Heart right ventricle (tissue), 16 donors: ENCODE data around the gene SGCG. TPM values are rescaled to one million over a fixed set of nuclear protein-coding genes. Genes with fewer than 3 reads are reported as not detected.
"Not testable (repeated sequence)": the region's sequence is repeated elsewhere in the genome, so short reads cannot be mapped to it uniquely, and the experiment has no call there.

Experiments
- ATAC-seq, 8 donors: fragments of 200-7000 bp; cut with Tn5 transposase; one replicate each; pipeline ENCODE4 v1.9.1; 2020; ENCODE audit warnings: mild to moderate bottlenecking in 8 of 8, moderate library complexity in 8 of 8, moderate number of reproducible peaks in 1 of 8
- DNase-seq, 2 donors: peaks; one replicate each; pipeline ENCODE4 v3.0.0-alpha.2; 2020
- H3K27ac ChIP-seq, 10 donors: fragments of 200-600 bp; sonication (generic) in 2 of 10; one replicate each; pipeline versions ENCODE4 v1.5.0 to v1.8.0; 2020 to 2022; ENCODE audit warnings: mild to moderate bottlenecking in 3 of 10
- H3K27me3 ChIP-seq, 7 donors: fragments of 200-600 bp; one replicate each; pipeline ENCODE4 v1.8.0; 2021 to 2022; ENCODE audit warnings: mild to moderate bottlenecking in 2 of 7
- H3K36me3 ChIP-seq, 9 donors: fragments of 200-600 bp; sonication (generic) in 1 of 9; one replicate each; pipeline versions ENCODE4 v1.5.0 to v1.8.0; 2020 to 2022; ENCODE audit warnings: mild to moderate bottlenecking in 2 of 9
- H3K4me1 ChIP-seq, 9 donors: fragments of 200-600 bp; sonication (generic) in 1 of 9; one replicate each; pipeline versions ENCODE4 v1.5.0 to v1.8.0; 2020 to 2022; ENCODE audit warnings: mild to moderate bottlenecking in 4 of 9
- H3K4me3 ChIP-seq, 10 donors: fragments of 200-600 bp; sonication (generic) in 2 of 10; one replicate each; pipeline versions ENCODE4 v1.5.0 to v1.8.0; 2020 to 2022; ENCODE audit warnings: mild to moderate bottlenecking in 7 of 10, moderate library complexity in 2 of 10
- H3K9me3 ChIP-seq, 11 donors: fragments of 200-600 bp in 10 of 11; sonication (generic) in 2 of 11; one replicate each; pipeline versions ENCODE4 v1.5.0 to v1.8.0; 2013 to 2022; ENCODE audit warnings: mild to moderate bottlenecking in 2 of 11, control low read depth in 1 of 11, moderate library complexity in 1 of 11
- CTCF ChIP-seq, 9 donors: fragments of 200-600 bp; sonication (generic) in 2 of 9; IDR thresholded peaks; one replicate each; pipeline versions ENCODE4 v1.5.0 to v1.8.0; 2021 to 2022; ENCODE audit warnings: antibody characterized with exemption in 9 of 9, mild to moderate bottlenecking in 5 of 9, moderate library complexity in 1 of 9
- WGBS, 2 donors: extraction: QIAGEN DNeasy Blood & Tissue Kit; methylation state at CpG; one replicate each; pipeline ENCODE4 v1.1.7; 2013; ENCODE audit warnings: inconsistent platforms in 1 of 2; 5-methylcytosine and 5-hydroxymethylcytosine counted together
- intact Hi-C, 10 donors: fragments of 100-400 bp; cut with DNase I; formaldehyde crosslinking; loops; one replicate each; pipeline versions ENCODE4 v1.11.1 to v1.14.2; 2022
- polyA plus RNA-seq, 2 donors: library from polyadenylated mRNA; stranded (reverse); fragments of 200-250 nt; gene quantifications; one replicate each; pipeline ENCODE4 v1.2.3, GENCODE V29; 2013
- total RNA-seq, 10 donors: library from RNA; stranded (reverse); fragmentation: NEBNext Ultra II Directional in 3 of 10; extraction: Animal tissue kit (Norgen Biotek cat#: 25700) in 3 of 10; gene quantifications; one replicate each; pipeline versions ENCODE4 v1.2.1 to v1.2.4, GENCODE V29; 2021 to 2023
- donor health status: Arrhythmogenic right ventricular cardiomyopathy.
- donor health status: ischemic (EF 13 %, LVEDD 7.1; RV severe dilation, severe dysfunction).
- donor health status: healthy with polysubstance abuse.
- donor health status: DM: no; HTN: yes; CAD: no.
- donor health status: DM: no; HTN: no; CAD: no.
- donor health status: ischemic (EF 25% LVEDD 6.9; RV normal size, moderate dysfunction).
- donor health status: ischemic (EF 25% LVEDD 5.7; RV mildly dilated, moderate dysfunction).
- donor health status: healthy.
- donor health status: DM: yes; HTN: yes; CAD: no.
- donor health status: Ischemic cardiomyopathy.
- donor health status: ischemic (EF 35%, LVEDD 5.7; RV mildly dilated, moderate dysfunction).
- donor health status: nonischemic (EF 11% LVEDD 7.7; RV severe dilation, severe dysfunction).
- donor health status: DM: yes; HTN: yes; CAD: no.
- donor health status: PGD.
- donor health status: ischemic (EF 29% LVEDD 5.4; RV normal size, mild dysfunction).
- donor health status: nonischemic (EF 23%, LVEDD 6.1; RV moderate dilation, normal function).

SGCG gene
- total and polyA plus RNA-seq, 12 donors = 26.9 to 191 (median 149) TPM

GRCh38 chr13:23243066-23243465 is 62.3 kb downstream of the SGCG start:
- H3K27ac ChIP-seq = no peak overlapping the region
- intact Hi-C loops = no loop called here
- TF ChIP-seq CTCF (IDR thresholded peaks at IDR 0.05) = no peak
- peaks cover 0 to 7% (median 0%) of the 10 kb centered on the region in 11 donors for H3K9me3 ChIP-seq
- H3K4me3 ChIP-seq = no peak overlapping the region
- WGBS, 2 donors = 70 to 74% methylated on average over 5 of the region's 5 CpGs
- peaks cover 0 to 42% (median 0%) of the 10 kb centered on the region in 9 donors for H3K36me3 ChIP-seq
- DNase-seq (no peak), ATAC-seq (no peak)
- H3K27me3 ChIP-seq = no peaks in the 10 kb centered on the region
- no peaks in the 10 kb centered on the region for H3K4me1 ChIP-seq

- H3K4me1 ChIP-seq, H3K4me3 ChIP-seq, ATAC-seq, DNase-seq, H3K27me3 ChIP-seq, H3K9me3 ChIP-seq, H3K27ac ChIP-seq: not testable (repeated sequence)
- peaks cover 0 to 16% (median 0%) of the 10 kb centered on the region in 9 donors for H3K36me3 ChIP-seq
- intact Hi-C loops = loop anchor here in 1 of 10 donors (5.0 kb wide), 1 partner anchor 54 kb away; no protein-coding TSS in a partner anchor
- WGBS, 2 donors = 95 to 96% methylated on average over 26 of the region's 26 CpGs
These were observed 67.6 kb downstream of the SGCG start for GRCh38 chr13:23248410-23248809.

- Histone ChIP-seq H3K9me3 (peaks cover 0 to 15% (median 0%) of the 10 kb centered on the region in 11 donors), H3K4me3 (no peak overlapping the region), H3K27ac (no peak overlapping the region), H3K36me3 (peaks cover 0 to 20% (median 0%) of the 10 kb centered on the region in 9 donors), H3K27me3 (no peaks in the 10 kb centered on the region), H3K4me1 (no peaks in the 10 kb centered on the region)
- intact Hi-C loops = no loop called here
- WGBS, 2 donors = 85 to 94% methylated on average over 4 of the region's 4 CpGs
- no peak for TF ChIP-seq CTCF (IDR thresholded peaks at IDR 0.05)
- no peak for ATAC-seq
- no peak for DNase-seq
These were observed 73.7 kb downstream of the SGCG start for GRCh38 chr13:23254506-23254905.

- H3K27ac ChIP-seq = no peak overlapping the region
- WGBS, 2 donors = 57 to 58% methylated on average over 4 of the region's 4 CpGs
- ATAC-seq (no peak), DNase-seq (no peak)
- no peak overlapping the region for H3K4me3 ChIP-seq
- no peaks in the 10 kb centered on the region for H3K9me3 ChIP-seq
- intact Hi-C loops = no loop called here
- no peak for TF ChIP-seq CTCF (IDR thresholded peaks at IDR 0.05)
- H3K4me1 ChIP-seq = peaks cover 0 to 5% (median 0%) of the 10 kb centered on the region in 9 donors
- no peaks in the 10 kb centered on the region for H3K27me3 ChIP-seq
- peaks cover 0 to under 1% (median 0%) of the 10 kb centered on the region in 9 donors for H3K36me3 ChIP-seq
These were observed 86.8 kb downstream of the SGCG start for GRCh38 chr13:23267571-23267970.

- 52 to 61% methylated on average over 1 of the region's 1 CpG for WGBS, 2 donors
- H3K27me3 ChIP-seq = no peaks in the 10 kb centered on the region
- no peaks in the 10 kb centered on the region for H3K9me3 ChIP-seq
- H3K4me1 ChIP-seq = peaks cover 0 to 5% (median 0%) of the 10 kb centered on the region in 9 donors
- DNase-seq (no peak), ATAC-seq (no peak)
- H3K27ac ChIP-seq = no peak overlapping the region
- H3K4me3 ChIP-seq = no peak overlapping the region
- H3K36me3 ChIP-seq = no peaks in the 10 kb centered on the region
- TF ChIP-seq CTCF (IDR thresholded peaks at IDR 0.05) = no peak
- intact Hi-C loops = no loop called here
These were observed 87.7 kb downstream of the SGCG start for GRCh38 chr13:23268441-23268840.
